GM21717 (cell line): ENCODE data around the gene SIX4.

Experiments used
- ATAC-seq: cut with Tn5 transposase; IDR thresholded peaks from one replicate; pipeline ENCODE4 v1.9.1; 2021; ENCODE audit warnings: mild to moderate bottlenecking, moderate library complexity; ENCODE audit not compliant: unreplicated experiment

Gene SIX4

GRCh38 chr14:60662982-60663381 is 61.2 kb downstream of the SIX4 start:
- ATAC-seq: no peak

- no peak for ATAC-seq
Observed at GRCh38 chr14:60661721-60662120, 62.4 kb downstream of the SIX4 start.
